GM18517 (cell line): Measurements from ENCODE around the gene ABCC1.
"Not testable (repeated sequence)": the region's sequence is repeated elsewhere in the genome, so short reads cannot be mapped to it uniquely, and the experiment has no call there.

Experiments used
- ATAC-seq: cut with Tn5 transposase; IDR thresholded peaks from one replicate; pipeline ENCODE4 v1.9.1; 2021; ENCODE audit warnings: mild to moderate bottlenecking, moderate library complexity; ENCODE audit not compliant: unreplicated experiment

ABCC1 gene

DNA sequence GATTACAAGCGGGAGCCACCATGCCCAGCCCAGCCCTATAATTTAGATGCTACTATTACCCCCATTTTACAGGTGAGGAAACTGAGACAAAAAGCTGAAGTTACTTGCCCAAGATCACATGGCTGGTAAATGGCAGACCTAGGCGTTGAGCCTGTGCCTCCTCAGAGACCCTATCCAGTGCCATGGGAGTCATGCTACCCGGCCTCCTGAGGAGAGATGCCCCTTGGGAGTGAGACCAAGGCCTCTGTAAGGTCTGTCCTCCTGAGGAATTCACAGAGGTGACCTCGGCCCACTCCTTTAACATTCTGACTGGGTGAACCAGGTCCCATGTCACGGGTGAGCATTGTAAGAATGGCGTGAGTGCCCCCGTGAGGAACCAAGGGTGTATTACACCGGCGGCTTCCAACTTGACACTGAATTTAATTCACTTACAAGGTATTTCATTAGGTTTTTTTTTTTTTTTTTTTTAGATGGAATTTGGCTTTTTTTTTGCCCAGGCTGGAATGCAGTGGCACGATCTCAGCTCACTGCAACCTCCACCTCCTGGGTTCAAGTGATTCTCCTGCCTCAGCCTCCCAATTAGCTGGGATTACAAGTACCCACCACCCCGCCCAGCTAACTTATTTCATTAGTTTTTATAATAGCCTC is 178.2 kb downstream of the ABCC1 start:
- no peak for ATAC-seq

DNA sequence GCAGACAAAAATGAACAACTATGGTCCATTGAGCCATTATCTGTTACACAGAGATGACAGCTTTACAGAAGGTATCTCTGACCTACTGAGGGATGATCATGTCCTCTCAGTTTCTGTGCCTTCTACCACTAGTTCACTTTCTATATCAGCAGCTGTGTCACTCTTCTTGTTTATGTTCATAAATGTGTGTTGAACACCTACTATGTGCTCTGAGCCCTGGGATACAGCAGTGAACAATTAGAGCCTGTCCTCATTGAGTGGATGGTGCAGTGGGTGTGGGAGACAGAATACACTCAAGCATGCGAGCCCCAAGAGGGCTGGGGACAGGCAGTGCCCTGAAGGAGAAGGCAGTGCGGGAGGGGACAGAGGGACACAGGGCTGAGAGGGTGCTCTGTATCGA is 181.8 kb downstream of the ABCC1 start:
- no peak for ATAC-seq

DNA sequence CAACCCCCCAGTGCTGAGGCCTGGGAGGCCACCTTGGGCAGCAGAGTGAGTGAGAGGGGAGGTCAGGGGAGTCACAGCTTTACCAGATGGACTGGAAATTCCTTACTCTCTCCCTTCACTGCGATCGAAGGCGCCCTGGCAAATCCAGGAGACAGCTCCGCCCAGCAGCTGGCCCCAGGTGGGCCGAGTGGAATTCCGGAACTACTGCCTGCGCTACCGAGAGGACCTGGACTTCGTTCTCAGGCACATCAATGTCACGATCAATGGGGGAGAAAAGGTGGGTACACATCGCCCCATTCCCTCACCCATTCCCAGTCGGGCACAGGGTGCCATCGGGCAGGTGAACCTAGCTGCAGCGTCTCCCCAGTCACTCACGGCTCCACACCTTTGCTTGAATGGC is 182.2 kb downstream of the ABCC1 start:
- ATAC-seq: no peak

DNA sequence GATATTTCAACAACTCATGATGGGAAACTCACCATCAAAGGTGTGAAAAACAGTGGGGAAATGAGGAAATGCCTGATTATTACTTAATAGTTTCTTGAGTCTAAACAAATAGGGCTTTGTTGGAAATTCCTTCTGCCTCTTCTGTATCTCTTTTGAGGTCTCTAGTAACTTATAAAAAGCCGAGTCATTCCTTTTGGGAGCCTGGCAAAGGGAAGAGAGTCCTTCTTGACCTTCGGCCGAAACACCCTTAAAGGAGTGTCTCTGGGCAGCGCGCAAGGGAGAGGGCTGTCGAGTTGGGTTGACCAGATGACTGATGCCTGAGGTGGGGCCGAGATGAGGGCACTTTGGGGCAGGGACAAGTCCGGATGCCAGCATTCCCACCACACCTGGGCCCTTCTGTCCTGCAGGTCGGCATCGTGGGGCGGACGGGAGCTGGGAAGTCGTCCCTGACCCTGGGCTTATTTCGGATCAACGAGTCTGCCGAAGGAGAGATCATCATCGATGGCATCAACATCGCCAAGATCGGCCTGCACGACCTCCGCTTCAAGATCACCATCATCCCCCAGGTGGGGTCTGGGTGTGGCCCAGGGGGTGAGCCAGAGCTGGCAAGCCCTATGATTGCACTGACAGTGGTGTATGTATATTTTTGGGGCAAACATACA is 184.7 kb downstream of the ABCC1 start:
- no peak for ATAC-seq

DNA sequence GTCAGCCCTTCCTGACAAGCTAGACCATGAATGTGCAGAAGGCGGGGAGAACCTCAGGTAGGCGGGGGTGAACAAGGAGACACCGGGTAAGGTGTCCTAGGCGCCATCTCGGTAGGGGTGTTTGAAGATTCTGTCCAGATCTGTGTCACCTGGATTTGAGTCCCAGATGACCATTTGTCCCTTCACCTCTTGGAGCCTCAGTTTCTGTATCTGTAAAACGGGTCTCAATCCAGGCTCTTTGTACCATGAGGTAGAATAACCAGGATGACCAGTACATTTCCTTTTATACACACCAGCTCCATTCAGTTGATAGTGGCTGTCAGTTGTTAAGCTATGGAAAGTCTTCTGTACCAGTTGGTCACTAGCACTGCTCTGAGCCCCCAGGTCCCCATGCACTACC is 187.2 kb downstream of the ABCC1 start:
- no peak for ATAC-seq

DNA sequence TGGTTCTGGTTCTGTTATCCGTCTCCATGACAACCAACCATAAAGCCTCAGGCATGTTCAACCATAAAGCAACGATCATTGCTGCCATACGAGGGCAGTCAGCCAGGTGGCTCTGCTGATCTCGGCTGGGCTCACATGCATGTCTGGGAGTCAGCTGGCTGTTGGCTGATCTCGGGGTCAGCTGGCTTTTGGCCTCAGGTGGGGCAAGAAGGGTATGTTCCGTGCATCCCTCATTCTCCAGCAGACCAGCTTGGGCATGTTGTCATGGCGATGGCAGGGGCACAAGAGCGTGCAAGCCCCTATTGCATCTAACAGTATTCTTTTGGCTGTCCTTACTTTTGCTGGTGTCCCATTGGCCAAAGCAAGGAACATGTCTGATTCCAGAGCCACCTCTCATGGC is 187.7 kb downstream of the ABCC1 start:
- ATAC-seq: no peak

DNA sequence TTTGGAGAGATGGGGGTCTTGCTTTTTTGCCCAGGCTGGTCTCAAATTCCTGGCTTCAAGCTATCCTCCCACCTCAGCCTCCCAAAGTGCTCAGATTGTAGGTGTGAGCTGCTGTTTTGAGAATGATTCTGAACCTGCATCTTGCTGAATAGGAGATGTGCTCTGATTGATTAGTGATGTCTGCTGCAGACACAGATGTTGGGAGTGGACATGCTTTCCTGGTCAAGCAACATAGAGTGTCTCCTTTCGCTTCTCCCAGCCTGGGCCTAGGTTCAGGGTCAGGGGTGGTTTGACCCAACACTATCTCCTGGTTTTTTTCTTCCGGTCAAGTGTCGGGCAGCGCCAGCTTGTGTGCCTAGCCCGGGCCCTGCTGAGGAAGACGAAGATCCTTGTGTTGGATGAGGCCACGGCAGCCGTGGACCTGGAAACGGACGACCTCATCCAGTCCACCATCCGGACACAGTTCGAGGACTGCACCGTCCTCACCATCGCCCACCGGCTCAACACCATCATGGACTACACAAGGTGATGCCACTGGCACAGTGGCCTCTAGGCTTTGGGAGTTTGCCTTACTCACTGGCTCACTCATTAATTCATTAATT is 188.7 kb downstream of the ABCC1 start:
- no peak for ATAC-seq

DNA sequence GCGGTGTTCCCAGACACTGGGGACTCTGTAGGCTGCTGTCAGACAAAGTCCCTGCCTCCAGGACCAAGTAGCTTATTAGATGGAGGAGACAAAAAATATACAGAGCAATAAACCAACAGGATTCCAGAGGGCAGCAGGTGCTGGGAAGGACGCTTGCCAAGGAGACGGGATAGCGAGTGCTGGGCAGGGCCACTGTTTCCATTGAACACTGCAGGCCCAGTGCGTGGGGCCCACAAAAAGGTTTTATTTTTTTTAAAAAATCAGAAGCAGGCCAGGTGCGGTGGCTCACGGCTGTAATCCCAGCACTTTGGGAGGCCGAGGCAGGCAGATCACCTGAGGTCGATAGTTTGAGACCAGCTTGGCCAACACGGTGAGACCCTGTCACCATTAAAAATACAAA is 189.6 kb downstream of the ABCC1 start:
- ATAC-seq: no peak

DNA sequence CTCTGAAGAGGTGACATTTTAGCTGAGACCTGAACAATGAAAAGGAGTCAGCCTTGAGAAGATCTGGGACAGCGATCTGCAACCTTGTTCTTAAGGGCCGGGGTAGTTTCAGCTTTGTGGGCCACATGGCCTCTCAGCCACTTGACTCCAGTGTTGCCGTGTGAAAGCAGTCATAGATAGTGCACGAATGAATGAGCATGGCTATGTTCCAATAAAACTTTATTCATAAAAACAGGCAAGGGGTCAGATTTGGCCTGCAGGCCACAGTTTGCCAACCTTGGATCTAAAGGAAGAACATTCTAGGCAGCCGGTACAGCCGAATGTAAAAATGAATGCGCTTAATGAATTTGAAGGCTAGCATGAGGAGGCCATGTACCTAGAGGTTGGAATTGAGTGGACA is 190.4 kb downstream of the ABCC1 start:
- no peak for ATAC-seq

DNA sequence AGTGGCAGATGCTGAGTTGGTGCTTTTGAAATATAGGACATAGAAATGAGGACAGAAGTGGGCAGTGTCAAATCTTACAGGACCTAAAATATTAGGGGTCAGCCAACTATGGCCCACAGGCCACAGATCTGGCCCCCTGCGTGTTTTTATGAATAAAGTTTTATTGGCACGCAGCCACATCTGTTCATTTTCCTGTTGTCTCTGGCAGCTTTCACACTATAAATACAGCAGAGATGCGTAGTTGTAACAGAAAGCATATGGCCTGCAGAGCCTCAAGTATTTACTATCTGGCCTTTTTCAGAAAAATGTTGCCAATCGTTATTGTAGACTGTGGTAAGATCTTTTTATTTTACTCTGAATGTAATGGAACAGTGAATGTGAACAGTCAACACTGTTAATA is 191.1 kb downstream of the ABCC1 start:
- no peak for ATAC-seq

DNA sequence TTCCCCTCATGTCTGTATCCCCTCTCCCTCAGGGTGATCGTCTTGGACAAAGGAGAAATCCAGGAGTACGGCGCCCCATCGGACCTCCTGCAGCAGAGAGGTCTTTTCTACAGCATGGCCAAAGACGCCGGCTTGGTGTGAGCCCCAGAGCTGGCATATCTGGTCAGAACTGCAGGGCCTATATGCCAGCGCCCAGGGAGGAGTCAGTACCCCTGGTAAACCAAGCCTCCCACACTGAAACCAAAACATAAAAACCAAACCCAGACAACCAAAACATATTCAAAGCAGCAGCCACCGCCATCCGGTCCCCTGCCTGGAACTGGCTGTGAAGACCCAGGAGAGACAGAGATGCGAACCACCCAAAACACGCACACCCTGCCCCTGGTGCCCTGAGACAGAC is 191.7 kb downstream of the ABCC1 start:
- ATAC-seq: no peak

DNA sequence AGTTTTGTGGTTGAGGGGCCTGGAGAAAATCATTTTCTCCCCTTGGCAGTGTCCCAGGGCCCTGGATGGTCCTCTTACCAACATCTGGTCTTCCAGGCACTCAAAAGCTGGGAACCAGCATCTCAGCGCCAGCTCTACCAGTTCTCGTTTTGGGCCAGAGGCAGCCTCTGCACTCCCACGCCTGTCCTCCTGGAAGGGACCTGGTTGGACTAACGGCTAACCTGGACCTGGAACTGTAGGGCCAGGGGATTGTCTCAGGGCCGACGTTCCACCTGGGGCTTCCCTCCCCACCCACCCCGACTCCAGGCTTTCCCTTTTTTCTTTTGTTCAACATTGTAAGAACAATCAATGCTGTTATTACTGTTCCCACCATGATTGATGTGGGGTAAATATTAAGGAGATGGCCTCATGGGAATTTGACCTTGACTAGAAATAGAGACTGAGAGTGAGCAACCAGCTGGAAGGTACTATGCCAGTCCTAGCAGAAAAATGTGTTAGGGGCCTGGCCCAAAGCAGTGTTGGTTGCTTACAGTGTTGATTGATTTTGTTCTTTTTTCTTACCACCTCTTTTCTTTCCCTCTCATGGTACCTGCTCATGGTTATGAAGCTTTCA is 192.5 kb downstream of the ABCC1 start:
- no peak for ATAC-seq

DNA sequence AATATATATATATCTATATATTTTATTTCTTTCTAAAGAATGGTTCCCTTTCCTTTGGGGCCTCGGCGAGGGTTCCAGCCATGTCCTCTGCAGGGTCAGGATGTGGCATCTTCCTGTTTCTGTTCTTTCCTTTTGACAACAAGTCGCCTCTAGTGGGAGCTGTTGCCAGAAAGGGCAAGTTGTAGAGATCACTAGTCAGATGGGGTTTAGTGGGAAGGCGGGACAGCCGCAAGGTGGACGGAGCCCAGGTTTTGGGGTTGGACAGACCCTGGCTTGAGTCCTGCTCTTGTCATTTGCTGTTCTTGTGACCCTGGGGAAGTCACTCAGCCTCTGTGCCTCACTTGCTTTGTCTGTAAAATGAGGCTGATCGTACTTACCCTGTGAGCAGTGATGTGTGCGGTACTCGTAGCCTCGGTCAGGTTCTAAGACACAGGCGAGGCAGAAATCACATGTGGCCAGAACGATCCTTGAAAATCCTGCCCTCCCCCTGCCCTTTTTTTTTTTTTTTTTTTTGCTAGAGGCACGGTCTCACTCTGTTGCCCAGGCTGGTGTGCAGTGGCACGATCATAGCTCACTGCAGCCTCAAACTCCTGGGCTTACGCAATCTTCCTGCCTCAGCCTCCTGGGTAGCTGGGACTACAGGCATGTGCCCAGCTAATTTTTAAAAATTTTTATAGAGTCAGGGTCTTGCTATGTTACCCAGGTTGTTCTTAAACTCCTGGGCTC is 193.8 kb downstream of the ABCC1 start:
- no peak for ATAC-seq

DNA sequence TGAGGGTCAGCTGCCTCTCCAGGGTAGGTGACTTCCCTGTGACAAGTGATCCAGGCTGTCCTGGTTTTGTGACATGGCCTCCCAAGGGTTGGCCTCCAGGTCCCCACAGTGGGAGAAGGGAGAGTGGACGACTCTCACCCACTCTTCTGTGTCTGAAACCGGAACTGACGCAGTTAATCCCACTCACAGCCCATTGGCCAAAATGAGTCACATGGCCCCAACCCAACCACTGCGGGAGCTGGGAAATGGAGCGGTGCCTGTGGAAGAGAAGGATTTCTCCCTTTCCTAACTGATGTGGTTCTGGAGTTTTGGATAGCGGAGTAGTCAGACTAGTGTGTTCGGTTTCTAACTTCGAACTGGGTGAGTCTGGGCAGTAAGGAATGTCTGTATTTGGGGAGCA is 194.5 kb downstream of the ABCC1 start:
- ATAC-seq: no peak

DNA sequence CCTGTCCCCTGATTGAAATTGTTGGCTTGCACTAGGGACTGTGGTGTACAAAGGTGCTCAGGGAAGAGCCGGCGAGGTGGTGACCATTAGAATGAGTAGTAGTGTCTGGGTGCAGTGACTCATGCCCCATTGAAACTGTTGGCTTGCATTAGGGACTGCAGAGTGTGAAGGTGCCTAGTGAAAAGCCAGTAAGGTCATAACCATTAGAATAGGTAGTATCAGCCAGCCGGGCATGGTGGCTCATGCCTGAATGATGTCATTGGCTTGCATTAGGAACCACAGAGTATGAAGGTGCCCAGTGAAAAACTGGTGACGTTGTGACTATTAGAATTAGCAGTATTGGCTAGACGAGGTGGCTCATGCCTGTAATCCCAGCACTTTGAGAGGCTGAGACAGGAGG is 195.0 kb downstream of the ABCC1 start:
- ATAC-seq: no peak

DNA sequence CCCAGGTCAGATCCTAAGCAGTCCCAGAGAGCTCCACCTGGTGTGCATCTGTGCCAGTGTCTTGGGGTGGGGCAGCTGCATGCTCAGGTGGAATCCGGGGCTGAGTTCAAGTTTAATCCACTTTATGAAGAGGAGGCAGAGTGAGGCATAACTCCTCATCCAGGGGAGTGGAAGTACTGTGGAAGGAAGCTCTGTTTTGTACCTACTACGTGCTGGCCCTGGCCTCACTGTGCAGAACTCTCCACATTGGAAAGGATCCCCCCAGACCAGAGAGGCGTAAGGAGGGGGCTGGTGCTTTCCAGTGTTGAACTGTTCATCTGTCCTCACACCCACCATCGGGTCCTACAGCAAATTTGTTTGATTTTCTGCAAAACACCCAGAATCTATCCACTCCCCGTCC is 195.9 kb downstream of the ABCC1 start:
- no peak for ATAC-seq

DNA sequence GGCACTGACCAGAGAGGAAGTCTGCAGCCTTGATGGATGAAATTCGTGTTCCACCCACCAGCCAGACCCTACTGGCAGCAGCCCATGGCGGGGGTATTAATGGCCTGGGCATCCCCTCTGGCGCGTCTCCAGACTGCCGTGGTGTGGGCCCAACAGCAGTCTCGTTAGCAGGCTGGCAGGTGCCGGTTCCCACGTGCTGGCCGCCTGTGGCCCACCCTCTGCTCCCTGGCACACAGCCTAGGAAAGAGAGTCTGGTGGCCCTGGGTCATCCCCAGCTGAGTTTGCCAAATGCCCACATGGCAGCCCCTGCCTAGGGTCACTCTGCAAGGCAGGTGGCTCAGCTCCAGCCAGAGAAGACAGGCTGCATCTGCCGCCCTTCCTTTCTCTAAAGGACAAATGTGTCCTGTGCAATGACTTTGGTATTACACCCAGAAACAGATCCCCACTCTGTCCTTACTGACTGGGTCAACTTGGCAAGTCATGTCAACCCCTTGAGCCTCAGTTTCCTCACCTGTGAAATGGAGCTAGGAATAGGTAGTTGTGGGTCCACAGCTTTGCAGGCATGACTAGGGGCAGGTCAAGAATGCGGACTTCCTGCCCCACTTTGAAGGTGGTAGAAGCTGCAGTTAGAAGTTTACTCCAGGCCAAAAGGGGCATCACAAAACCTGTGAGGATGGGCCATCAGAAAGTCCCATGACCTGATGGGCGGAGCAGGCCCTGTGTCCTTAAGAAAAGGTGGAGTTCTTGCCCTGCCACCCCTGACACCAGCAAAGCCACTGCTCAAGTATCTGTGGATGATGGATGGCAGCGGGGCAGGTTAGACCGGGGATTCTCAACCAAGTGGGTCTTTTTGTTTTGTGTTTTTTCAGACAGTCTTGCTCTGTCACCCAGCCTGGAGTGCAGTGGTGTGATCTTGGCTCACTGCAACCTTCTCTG is 197.2 kb downstream of the ABCC1 start:
- ATAC-seq: no peak

DNA sequence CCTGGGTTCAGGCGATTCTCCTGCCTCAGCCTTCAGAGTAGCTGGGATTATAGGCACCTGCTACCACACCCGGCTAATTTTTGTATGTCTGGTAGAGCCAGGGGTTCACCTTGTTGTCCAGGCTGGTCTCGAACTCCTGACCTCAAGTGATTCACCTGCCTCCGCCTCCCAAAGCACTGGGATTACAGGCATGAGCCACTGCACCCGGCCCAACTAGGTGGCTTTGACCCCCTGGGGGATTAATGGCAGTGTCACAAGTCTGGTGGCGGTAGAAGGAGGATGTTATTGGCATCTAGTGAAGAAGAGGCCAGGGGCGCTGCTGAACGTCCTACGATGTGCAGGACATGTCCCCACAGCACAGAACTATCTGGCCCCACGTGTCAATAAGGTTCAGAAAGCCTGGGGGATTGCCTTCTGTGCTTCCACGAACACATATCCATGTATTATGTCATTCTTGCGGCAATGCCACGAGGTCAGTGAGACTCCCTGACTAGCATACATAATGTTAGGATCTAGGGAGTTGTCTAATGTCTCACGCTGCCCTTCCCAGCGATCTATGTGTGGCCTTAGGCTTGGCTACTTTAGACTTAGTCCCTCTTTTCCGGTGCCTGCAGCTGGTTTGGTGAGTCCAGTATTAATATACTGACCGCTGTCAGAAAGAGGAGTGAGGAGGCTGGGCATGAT is 198.0 kb downstream of the ABCC1 start:
- ATAC-seq: no peak

DNA sequence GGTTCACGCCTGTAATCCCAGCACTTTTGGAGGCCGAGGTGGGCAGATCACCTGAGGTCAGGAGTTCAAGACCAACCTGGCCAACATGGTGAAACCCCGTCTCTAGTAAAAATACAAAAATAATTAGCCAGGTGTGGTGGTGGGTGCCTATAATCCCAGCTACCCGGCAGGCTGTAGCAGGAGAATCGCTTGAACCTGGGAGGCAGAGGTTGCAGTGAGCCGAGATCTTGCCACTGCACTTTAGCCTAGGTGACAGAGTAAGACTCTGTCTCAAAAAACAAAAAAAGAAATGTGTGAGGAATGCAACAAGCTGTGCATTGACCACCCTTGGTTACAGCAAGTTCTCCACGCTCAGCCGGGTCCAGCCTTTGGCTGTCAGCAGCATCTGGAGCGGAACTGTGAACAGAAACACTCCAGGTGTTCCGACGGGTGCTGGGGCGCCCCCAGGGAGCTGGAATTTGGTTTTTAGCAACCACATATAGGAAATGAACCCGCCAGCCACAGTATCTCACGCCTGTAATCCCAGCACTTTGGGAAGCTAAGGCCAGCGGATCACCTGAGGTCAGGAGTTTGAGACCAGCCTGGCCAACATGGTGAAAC is 198.7 kb downstream of the ABCC1 start:
- ATAC-seq: not testable (repeated sequence)
